Amygdala (tissue), 56 donors: ENCODE measurements around the gene SRSF6.
"Not testable (repeated sequence)": the region's sequence is repeated elsewhere in the genome, so short reads cannot be mapped to it uniquely, and the experiment has no call there.

Source experiments
- DNase-seq, 56 donors: peaks; one replicate each; lab custom pipeline; 2025; lab: John Stamatoyannopoulos, UW

Gene SRSF6

GRCh38 chr20:43448431-43448747 lies 9.3 kb upstream of the SRSF6 start:
- DNase-seq = not testable (repeated sequence)

GRCh38 chr20:43448748-43449535 lies 8.8 kb upstream of the SRSF6 start:
- peak in 28 of 56 donors; percentile 1 to 62 (median 8) for DNase-seq

- DNase-seq = no peak
Observed at GRCh38 chr20:43450841-43451799, 6.6 kb upstream of the SRSF6 start.

DNA sequence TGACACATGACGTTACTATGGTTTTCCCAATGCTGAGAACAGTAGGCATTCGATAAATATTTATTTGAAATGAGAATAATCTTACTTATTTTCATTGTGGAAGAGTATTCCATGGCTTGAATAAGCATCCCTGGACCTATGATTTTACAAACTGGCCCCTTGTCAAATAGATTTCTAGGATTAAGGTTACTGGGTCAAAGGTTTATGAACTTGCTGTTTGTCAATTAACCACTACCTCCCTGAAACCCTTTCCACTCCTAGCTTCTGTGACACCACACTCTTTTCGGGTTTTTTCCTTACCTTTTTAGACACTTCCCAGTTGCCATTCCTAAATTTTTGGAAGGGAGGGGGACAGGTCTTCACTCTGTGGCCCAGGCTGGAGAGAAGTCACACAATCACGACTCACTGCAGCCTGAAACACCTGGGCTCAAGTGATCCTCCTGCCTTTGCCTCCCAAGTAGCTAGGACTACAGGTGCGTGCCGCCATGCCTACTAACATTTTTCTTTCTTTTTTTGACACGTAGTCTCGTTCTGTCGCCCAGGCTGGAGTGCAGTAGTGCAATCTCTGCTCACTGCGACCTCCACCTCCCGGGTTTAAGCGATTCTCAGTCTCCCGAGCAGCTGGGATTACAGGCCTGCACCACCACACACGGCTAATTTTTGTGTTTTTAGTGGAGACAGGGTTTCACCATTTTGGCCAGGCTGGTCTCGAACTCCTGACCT lies 5.1 kb upstream of the SRSF6 start:
- DNase-seq = no peak

DNA sequence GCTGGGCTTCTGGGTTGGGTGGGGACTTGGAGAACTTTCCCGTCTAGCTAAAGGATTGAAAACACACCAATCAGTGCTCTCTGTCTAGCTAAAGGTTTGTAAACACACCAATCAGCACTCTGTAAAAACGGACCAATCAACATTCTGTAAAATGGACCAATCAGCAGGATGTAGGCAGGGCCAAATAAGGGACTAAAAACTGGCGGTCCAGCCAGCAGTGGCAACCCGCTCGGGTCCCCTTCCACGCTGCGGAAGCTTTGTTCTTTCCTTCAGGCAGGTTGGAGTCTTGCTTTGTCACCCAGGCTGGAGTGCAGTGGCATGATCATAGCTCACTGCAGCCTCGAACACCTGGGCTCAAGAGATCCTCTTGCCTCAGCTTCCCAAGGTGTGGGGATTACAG lies 1.4 kb upstream of the SRSF6 start:
- not testable (repeated sequence) for DNase-seq

- DNase-seq = peak in 55 of 56 donors; percentile 74 to 98 (median 90)
Observed at GRCh38 chr20:43456809-43457639, 672 bp upstream of the SRSF6 start.

GRCh38 chr20:43458422-43458924 lies 777 bp downstream of the SRSF6 start:
- peak in 1 of 56 donors; percentile 32 for DNase-seq

- DNase-seq = peak in 1 of 56 donors; percentile 6
Observed at GRCh38 chr20:43459022-43459942, 1.6 kb downstream of the SRSF6 start.

GRCh38 chr20:43460172-43460829 lies 2.6 kb downstream of the SRSF6 start:
- DNase-seq = no peak

DNA sequence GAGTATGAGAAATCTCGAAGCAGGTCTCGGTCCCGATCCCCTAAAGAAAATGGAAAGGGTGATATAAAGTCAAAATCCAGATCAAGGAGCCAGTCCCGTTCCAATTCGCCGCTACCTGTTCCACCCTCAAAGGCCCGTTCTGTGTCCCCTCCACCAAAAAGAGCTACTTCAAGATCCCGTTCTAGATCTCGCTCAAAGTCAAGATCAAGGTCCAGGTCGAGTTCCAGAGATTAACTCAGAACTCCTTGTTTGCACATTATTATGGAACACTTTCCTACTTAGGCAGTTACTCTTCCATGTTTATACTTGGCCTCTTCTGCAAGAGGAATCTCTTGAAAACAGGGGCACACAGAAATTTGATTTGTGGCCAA lies 3.1 kb downstream of the SRSF6 start:
- DNase-seq = no peak

- no peak for DNase-seq
Observed at GRCh38 chr20:43461894-43462659, 4.4 kb downstream of the SRSF6 start.

GRCh38 chr20:43462660-43463526 lies 5.2 kb downstream of the SRSF6 start:
- no peak for DNase-seq

DNA sequence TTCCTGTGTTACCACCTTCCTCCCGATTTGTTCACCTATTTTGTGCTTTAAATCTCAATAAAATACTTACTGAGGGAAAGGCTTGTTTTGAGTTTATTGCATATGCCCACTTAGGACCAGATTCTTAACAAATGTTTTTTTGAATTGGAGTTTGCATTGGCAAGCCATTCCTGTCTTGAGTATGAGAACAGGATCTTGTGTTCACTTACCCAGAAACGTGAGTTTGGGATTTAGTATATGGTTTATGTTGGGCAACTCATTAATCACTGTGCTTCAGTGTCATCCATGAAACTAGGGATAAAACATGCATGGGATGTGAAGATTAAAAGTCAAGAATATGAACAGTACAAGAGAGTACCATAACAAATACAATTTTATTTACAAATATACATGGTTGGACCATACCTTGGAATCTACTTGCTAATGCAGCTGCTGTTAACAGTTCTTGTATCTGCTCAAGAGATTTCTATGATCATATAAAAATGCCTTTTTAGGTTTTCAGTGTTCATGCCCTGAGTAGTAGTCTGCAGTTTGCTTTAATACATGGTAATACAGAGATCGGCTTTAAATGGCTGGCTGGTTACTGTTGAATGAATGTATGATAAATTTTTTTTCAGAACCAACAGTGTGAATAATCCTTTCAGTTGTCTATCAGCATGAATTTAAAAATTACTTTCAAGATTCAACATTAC lies 6.0 kb downstream of the SRSF6 start:
- no peak for DNase-seq

DNA sequence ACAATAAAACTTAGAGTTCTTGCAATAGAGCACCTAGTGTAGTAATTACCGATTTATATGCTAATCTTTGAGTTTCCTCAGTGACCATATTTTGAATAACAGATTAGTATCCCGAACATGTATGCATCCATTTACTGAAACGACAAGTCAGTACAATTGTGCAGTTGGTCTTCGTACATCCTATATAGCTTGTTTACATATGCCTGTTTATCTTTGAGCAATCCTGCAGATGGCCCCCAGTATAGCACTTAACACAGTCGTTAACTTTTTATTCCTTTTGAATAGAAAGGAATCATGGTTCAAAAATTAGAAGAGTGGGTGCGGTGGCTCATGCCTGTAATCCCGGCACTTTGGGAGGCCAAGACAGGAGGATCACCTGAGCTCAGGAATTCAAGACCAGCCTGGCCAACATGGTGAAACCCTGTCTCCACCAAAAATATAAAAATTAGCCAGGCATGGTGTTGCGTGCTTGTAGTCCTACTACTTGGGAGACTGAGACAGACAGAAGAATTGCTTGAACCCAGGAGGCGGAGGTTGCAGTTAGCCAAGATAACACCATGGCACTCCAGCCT lies 6.6 kb downstream of the SRSF6 start:
- DNase-seq = no peak

- DNase-seq = no peak
Observed at GRCh38 chr20:43465625-43465943, 7.9 kb downstream of the SRSF6 start.

DNA sequence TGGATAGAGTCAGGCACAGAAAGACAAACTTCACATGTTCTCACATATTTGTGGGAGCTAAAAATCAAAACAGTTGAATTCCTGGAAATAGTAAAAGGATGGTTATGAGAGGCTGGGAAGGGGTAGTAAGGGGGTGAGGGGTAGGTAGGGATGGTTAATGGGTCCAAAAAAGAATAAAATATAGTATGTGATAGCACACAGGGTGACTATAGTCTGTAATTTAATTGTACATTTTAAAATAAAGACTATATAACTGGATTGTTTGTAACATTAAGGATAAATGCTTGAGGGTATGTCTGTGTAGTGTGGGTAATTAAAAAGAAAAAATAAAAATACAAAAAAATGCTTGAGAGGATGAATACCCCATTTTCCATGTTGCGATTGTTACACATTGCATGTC lies 9.9 kb downstream of the SRSF6 start:
- DNase-seq = no peak
